Activated CD8-positive, alpha-beta memory T cell treated with anti-CD3 and anti-CD28 coated beads, Interleukin-2, amount 50 U/mL, for 24 hours (primary cell): ENCODE data around the gene ARHGAP26.
"Not testable (repeated sequence)": the region's sequence is repeated elsewhere in the genome, so short reads cannot be mapped to it uniquely, and the experiment has no call there.

Source experiments
- DNase-seq: peaks from one replicate; pipeline ENCODE4 v3.0.0-alpha.2; 2020; ENCODE audit errors: extremely low read depth

Gene ARHGAP26

GRCh38 chr5:142984525-142984924 lies 214.3 kb downstream of the ARHGAP26 start:
- DNase-seq = no peak

- not testable (repeated sequence) for DNase-seq
Observed at GRCh38 chr5:142989270-142989669, 219.1 kb downstream of the ARHGAP26 start.

- not testable (repeated sequence) for DNase-seq
Observed at GRCh38 chr5:142990073-142990472, 219.9 kb downstream of the ARHGAP26 start.

GRCh38 chr5:142994218-142994617 lies 224.0 kb downstream of the ARHGAP26 start:
- no peak for DNase-seq

GRCh38 chr5:142995621-142996020 lies 225.4 kb downstream of the ARHGAP26 start:
- not testable (repeated sequence) for DNase-seq

- no peak for DNase-seq
Observed at GRCh38 chr5:142997591-142997990, 227.4 kb downstream of the ARHGAP26 start.

- DNase-seq = no peak
Observed at GRCh38 chr5:142998316-142999020, 228.3 kb downstream of the ARHGAP26 start.

GRCh38 chr5:143000551-143000950 lies 230.4 kb downstream of the ARHGAP26 start:
- not testable (repeated sequence) for DNase-seq

GRCh38 chr5:143001764-143002351 lies 231.7 kb downstream of the ARHGAP26 start:
- no peak for DNase-seq

GRCh38 chr5:143002459-143003327 lies 232.5 kb downstream of the ARHGAP26 start:
- peak; percentile 30 for DNase-seq

GRCh38 chr5:143003328-143003636 lies 233.1 kb downstream of the ARHGAP26 start:
- no peak for DNase-seq

- DNase-seq = no peak
Observed at GRCh38 chr5:143004361-143005145, 234.4 kb downstream of the ARHGAP26 start.

- no peak for DNase-seq
Observed at GRCh38 chr5:143006501-143006900, 236.3 kb downstream of the ARHGAP26 start.

- DNase-seq = no peak
Observed at GRCh38 chr5:143008032-143008431, 237.9 kb downstream of the ARHGAP26 start.

- peak; percentile 65 for DNase-seq
Observed at GRCh38 chr5:143008809-143009521, 238.8 kb downstream of the ARHGAP26 start.

- DNase-seq = no peak
Observed at GRCh38 chr5:143010351-143010750, 240.2 kb downstream of the ARHGAP26 start.

GRCh38 chr5:143011585-143011984 lies 241.4 kb downstream of the ARHGAP26 start:
- DNase-seq = no peak

- no peak for DNase-seq
Observed at GRCh38 chr5:143013176-143013891, 243.2 kb downstream of the ARHGAP26 start.

GRCh38 chr5:143014017-143014651 lies 244.0 kb downstream of the ARHGAP26 start:
- no peak for DNase-seq
